A673 (cell line): ENCODE results near the gene CFAP97D2.

ENCODE experiments used
- EZH2 ChIP-seq: fragments of 200-600 bp; sonication (generic); IDR thresholded peaks from 2 replicates; pipeline ENCODE4 v1.6.1; 2017; ENCODE audit warnings: borderline replicate concordance, low read depth, mild to moderate bottlenecking, mixed read lengths, antibody characterized with exemption, low read length; ENCODE audit not compliant: poor library complexity, severe bottlenecking
- TF ChIP-seq, protein P1 (sequence below): fragments of 300-800, 200-600 bp; sonication (generic); conservative IDR thresholded peaks from 2 replicates; pipeline ENCODE4 v1.5.1; 2017; ENCODE audit warnings: low read depth, mild to moderate bottlenecking, antibody characterized with exemption, low read length, moderate library complexity, mixed read lengths

GRCh38 chr13:114161644-114162532 lies 17.2 kb upstream of the CFAP97D2 start:
- TF ChIP-seq, protein P1, sequence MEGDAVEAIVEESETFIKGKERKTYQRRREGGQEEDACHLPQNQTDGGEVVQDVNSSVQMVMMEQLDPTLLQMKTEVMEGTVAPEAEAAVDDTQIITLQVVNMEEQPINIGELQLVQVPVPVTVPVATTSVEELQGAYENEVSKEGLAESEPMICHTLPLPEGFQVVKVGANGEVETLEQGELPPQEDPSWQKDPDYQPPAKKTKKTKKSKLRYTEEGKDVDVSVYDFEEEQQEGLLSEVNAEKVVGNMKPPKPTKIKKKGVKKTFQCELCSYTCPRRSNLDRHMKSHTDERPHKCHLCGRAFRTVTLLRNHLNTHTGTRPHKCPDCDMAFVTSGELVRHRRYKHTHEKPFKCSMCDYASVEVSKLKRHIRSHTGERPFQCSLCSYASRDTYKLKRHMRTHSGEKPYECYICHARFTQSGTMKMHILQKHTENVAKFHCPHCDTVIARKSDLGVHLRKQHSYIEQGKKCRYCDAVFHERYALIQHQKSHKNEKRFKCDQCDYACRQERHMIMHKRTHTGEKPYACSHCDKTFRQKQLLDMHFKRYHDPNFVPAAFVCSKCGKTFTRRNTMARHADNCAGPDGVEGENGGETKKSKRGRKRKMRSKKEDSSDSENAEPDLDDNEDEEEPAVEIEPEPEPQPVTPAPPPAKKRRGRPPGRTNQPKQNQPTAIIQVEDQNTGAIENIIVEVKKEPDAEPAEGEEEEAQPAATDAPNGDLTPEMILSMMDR, result no peak
- TF ChIP-seq EZH2, result no peak
